Measurements from ENCODE around the gene HBZ. TPM values are rescaled to one million over a fixed set of nuclear protein-coding genes. Genes with fewer than 3 reads are reported as not detected.
"Not testable (repeated sequence)": the region's sequence is repeated elsewhere in the genome, so short reads cannot be mapped to it uniquely, and the experiment has no call there.

HBZ gene
- total RNA-seq, 2 donors from 2014 or later = not detected

GRCh38 chr16:176477-177382 lies 24.3 kb downstream of the HBZ start, which contains the start of gene HBA1:
TSS of gene HBA1 (plus strand) at chr16:176680. CDS start at chr16:176717, 37 bp downstream.
- H3K36me3 Mint-ChIP-seq (ENCODE audit: low read depth) = not testable (repeated sequence)
- Mint-ChIP-seq H3K4me3 (peak within 1 kb of the TSS; percentile 19), H3K27me3 (peaks cover 34% of the 10 kb centered on the region)

DNA sequence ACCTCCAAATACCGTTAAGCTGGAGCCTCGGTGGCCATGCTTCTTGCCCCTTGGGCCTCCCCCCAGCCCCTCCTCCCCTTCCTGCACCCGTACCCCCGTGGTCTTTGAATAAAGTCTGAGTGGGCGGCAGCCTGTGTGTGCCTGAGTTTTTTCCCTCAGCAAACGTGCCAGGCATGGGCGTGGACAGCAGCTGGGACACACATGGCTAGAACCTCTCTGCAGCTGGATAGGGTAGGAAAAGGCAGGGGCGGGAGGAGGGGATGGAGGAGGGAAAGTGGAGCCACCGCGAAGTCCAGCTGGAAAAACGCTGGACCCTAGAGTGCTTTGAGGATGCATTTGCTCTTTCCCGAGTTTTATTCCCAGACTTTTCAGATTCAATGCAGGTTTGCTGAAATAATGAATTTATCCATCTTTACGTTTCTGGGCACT lies 25.0 kb downstream of the HBZ start:
- H3K4me1 Mint-ChIP-seq = no peaks in the 10 kb centered on the region
- H3K27me3 Mint-ChIP-seq = peaks cover 32% of the 10 kb centered on the region
- ATAC-seq (replicated peaks) = no peak
- no peaks in the 10 kb centered on the region for H3K36me3 Mint-ChIP-seq (ENCODE audit: low read depth)
- H3K4me3 Mint-ChIP-seq = peak overlapping the region; percentile 19
- H3K9me3 Mint-ChIP-seq = no peaks in the 10 kb centered on the region
- H3K27ac Mint-ChIP-seq = no peak overlapping the region

More at GRCh38 chr16:176477-177382, 24.3 kb downstream of the HBZ start, which contains the start of gene HBA1:
- H3K9me3 Mint-ChIP-seq, H3K27ac Mint-ChIP-seq, H3K4me1 Mint-ChIP-seq: not testable (repeated sequence)
- peak; percentile 32 for ATAC-seq (replicated peaks)

GRCh38 chr16:177981-178667 lies 25.7 kb downstream of the HBZ start:
- no peak overlapping the region for H3K27ac Mint-ChIP-seq
- no peaks in the 10 kb centered on the region for H3K36me3 Mint-ChIP-seq (ENCODE audit: low read depth)
- H3K27me3 Mint-ChIP-seq = peaks cover 32% of the 10 kb centered on the region
- peak overlapping the region; percentile 19 for H3K4me3 Mint-ChIP-seq
- ATAC-seq (replicated peaks) = no peak
- H3K9me3 Mint-ChIP-seq = no peaks in the 10 kb centered on the region
- H3K4me1 Mint-ChIP-seq = no peaks in the 10 kb centered on the region

GRCh38 chr16:178668-179015 lies 26.2 kb downstream of the HBZ start:
- no peaks in the 10 kb centered on the region for H3K4me1 Mint-ChIP-seq
- H3K4me3 Mint-ChIP-seq = no peak overlapping the region
- H3K36me3 Mint-ChIP-seq (ENCODE audit: low read depth) = no peaks in the 10 kb centered on the region
- H3K27ac Mint-ChIP-seq = no peak overlapping the region
- no peak for ATAC-seq (replicated peaks)
- peaks cover 28% of the 10 kb centered on the region for H3K27me3 Mint-ChIP-seq
- no peaks in the 10 kb centered on the region for H3K9me3 Mint-ChIP-seq

GRCh38 chr16:179211-180092 lies 27.0 kb downstream of the HBZ start:
- no peak overlapping the region for H3K27ac Mint-ChIP-seq
- H3K36me3 Mint-ChIP-seq (ENCODE audit: low read depth) = no peaks in the 10 kb centered on the region
- H3K9me3 Mint-ChIP-seq = no peaks in the 10 kb centered on the region
- no peaks in the 10 kb centered on the region for H3K4me1 Mint-ChIP-seq
- ATAC-seq (replicated peaks) = no peak
- peaks cover 26% of the 10 kb centered on the region for H3K27me3 Mint-ChIP-seq
- H3K4me3 Mint-ChIP-seq = peak overlapping the region; percentile 42

GRCh38 chr16:180101-180675 lies 27.7 kb downstream of the HBZ start, which contains the start of gene HBQ1:
TSS of gene HBQ1 (plus strand) at chr16:180459. CDS start at chr16:180487, 28 bp downstream.
- Mint-ChIP-seq H3K36me3 (ENCODE audit: low read depth) (no peaks in the 10 kb centered on the region), H3K9me3 (no peaks in the 10 kb centered on the region), H3K4me3 (peak within 1 kb of the TSS; percentile 42), H3K27me3 (peaks cover 19% of the 10 kb centered on the region), H3K4me1 (no peaks in the 10 kb centered on the region), H3K27ac (no peak within 1 kb of the TSS)
- ATAC-seq (replicated peaks) = no peak

GRCh38 chr16:180681-181564 lies 28.5 kb downstream of the HBZ start:
- H3K36me3 Mint-ChIP-seq (ENCODE audit: low read depth) = no peaks in the 10 kb centered on the region
- peak; percentile 85 for ATAC-seq (replicated peaks)
- H3K27me3 Mint-ChIP-seq = peaks cover 14% of the 10 kb centered on the region
- no peak overlapping the region for H3K27ac Mint-ChIP-seq
- H3K9me3 Mint-ChIP-seq = no peaks in the 10 kb centered on the region
- no peak overlapping the region for H3K4me3 Mint-ChIP-seq
- no peaks in the 10 kb centered on the region for H3K4me1 Mint-ChIP-seq

- no peak overlapping the region for H3K27ac Mint-ChIP-seq
- ATAC-seq (replicated peaks) = no peak
- peaks cover 14% of the 10 kb centered on the region for H3K27me3 Mint-ChIP-seq
- H3K36me3 Mint-ChIP-seq (ENCODE audit: low read depth) = no peaks in the 10 kb centered on the region
- no peaks in the 10 kb centered on the region for H3K9me3 Mint-ChIP-seq
- H3K4me3 Mint-ChIP-seq = no peak overlapping the region
- H3K4me1 Mint-ChIP-seq = no peaks in the 10 kb centered on the region
Observed at GRCh38 chr16:181565-182021, 29.1 kb downstream of the HBZ start.

DNA sequence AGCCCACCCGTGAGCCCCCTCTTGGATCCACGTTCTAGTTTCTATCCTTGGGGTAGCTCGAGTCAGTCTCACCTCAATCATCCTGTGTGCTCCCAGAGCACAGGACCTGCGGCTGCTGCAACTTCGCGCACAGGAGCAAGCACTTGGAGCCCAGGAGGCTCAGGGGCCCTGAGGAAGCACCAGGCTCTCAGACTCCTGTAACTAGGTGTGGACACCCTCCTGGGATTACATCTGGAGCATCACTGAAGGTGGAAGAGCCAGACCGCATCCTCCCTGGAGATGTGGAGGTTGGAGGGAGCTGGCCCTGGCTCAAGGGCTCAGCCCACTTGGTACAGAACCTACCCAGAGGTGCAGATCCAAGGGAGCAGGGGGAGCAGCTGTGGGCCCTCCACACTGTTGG lies 30.6 kb downstream of the HBZ start:
- no peak overlapping the region for H3K27ac Mint-ChIP-seq
- H3K4me3 Mint-ChIP-seq = no peak overlapping the region
- no peaks in the 10 kb centered on the region for H3K4me1 Mint-ChIP-seq
- H3K27me3 Mint-ChIP-seq = peaks cover 9% of the 10 kb centered on the region
- H3K9me3 Mint-ChIP-seq = no peaks in the 10 kb centered on the region
- no peak for ATAC-seq (replicated peaks)
- peaks cover 9% of the 10 kb centered on the region for H3K36me3 Mint-ChIP-seq (ENCODE audit: low read depth)

DNA sequence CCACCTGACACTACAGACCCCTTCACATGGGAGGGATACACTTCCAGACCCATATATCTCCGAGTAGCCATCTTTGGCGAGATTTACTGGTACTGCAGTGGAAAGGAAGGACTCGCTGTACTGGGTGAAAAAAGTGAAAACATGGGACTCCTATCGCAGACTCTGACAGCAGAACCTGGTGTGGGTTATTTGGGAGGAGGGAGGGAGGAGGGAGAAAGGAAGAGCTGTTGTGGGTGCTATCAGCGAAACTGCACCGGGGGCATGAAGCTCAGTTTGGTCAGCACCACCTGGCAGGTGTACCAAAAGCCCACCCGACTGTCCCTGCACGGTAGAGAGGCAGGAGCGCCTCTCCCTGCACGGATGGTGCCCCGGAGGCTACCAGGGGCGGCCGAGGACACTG lies 32.8 kb downstream of the HBZ start:
- Mint-ChIP-seq H3K9me3 (no peaks in the 10 kb centered on the region), H3K4me1 (no peaks in the 10 kb centered on the region), H3K27ac (no peak overlapping the region), H3K27me3 (no peaks in the 10 kb centered on the region), H3K4me3 (no peak overlapping the region), H3K36me3 (ENCODE audit: low read depth) (peaks cover 31% of the 10 kb centered on the region)
- no peak for ATAC-seq (replicated peaks)

- H3K4me1 Mint-ChIP-seq = no peaks in the 10 kb centered on the region
- no peaks in the 10 kb centered on the region for H3K9me3 Mint-ChIP-seq
- ATAC-seq (replicated peaks) = no peak
- no peak overlapping the region for H3K27ac Mint-ChIP-seq
- H3K27me3 Mint-ChIP-seq = no peaks in the 10 kb centered on the region
- peaks cover 36% of the 10 kb centered on the region for H3K36me3 Mint-ChIP-seq (ENCODE audit: low read depth)
- H3K4me3 Mint-ChIP-seq = no peak overlapping the region
Observed at GRCh38 chr16:185691-186090, 33.2 kb downstream of the HBZ start.

- peaks cover 52% of the 10 kb centered on the region for H3K36me3 Mint-ChIP-seq (ENCODE audit: low read depth)
- no peaks in the 10 kb centered on the region for H3K9me3 Mint-ChIP-seq
- peaks cover 4% of the 10 kb centered on the region for H3K4me1 Mint-ChIP-seq
- no peak overlapping the region for H3K4me3 Mint-ChIP-seq
- H3K27me3 Mint-ChIP-seq = no peaks in the 10 kb centered on the region
- no peak for ATAC-seq (replicated peaks)
- H3K27ac Mint-ChIP-seq = no peak overlapping the region
Observed at GRCh38 chr16:187330-187729, 34.9 kb downstream of the HBZ start.

GRCh38 chr16:188674-189073 lies 36.2 kb downstream of the HBZ start:
- H3K27ac Mint-ChIP-seq = no peak overlapping the region

More at GRCh38 chr16:188674-189073, 36.2 kb downstream of the HBZ start:
- Mint-ChIP-seq H3K27me3 (no peaks in the 10 kb centered on the region), H3K4me1 (peaks cover 4% of the 10 kb centered on the region), H3K9me3 (no peaks in the 10 kb centered on the region), H3K4me3 (no peak overlapping the region), H3K36me3 (ENCODE audit: low read depth) (peaks cover 66% of the 10 kb centered on the region)
- peak; percentile 47 for ATAC-seq (replicated peaks)

Data from activated T-helper 17 cell treated with anti-CD3 and anti-CD28 coated beads, Interleukin-2, amount 50 U/mL, for 72 hours (primary cell).